ENCODE results near the gene SYNPR.

SYNPR gene

GRCh38 chr3:63413523-63413922, 135.4 kb downstream of the SYNPR start:
- no peak for DNase-seq
- H3K9me3 ChIP-seq = no peaks in the 10 kb centered on the region
- H3K4me3 ChIP-seq (ENCODE audit: low read depth, low read length) = no peak overlapping the region
- peaks cover 3% of the 10 kb centered on the region; the same call in 1 of the 2 replicates for H3K27me3 ChIP-seq
- TF ChIP-seq CTCF (IDR thresholded peaks at IDR 0.05; ENCODE audit: low read depth, low read length) = no peak
- no peaks in the 10 kb centered on the region for H3K36me3 ChIP-seq
- no peaks in the 10 kb centered on the region; the same call in 1 of the 2 replicates for H3K4me1 ChIP-seq

- Histone ChIP-seq H3K4me1 (no peaks in the 10 kb centered on the region; the same call in 1 of the 2 replicates), H3K9me3 (no peaks in the 10 kb centered on the region), H3K36me3 (no peaks in the 10 kb centered on the region), H3K27me3 (peaks cover 3% of the 10 kb centered on the region; the same call in 1 of the 2 replicates), H3K4me3 (ENCODE audit: low read depth, low read length) (no peak overlapping the region)
- DNase-seq = no peak
- no peak for TF ChIP-seq CTCF (IDR thresholded peaks at IDR 0.05; ENCODE audit: low read depth, low read length)
Measured at GRCh38 chr3:63414607-63415006, 136.5 kb downstream of the SYNPR start.

GRCh38 chr3:63429905-63430304, 151.8 kb downstream of the SYNPR start:
- no peak for DNase-seq
- peaks cover 14% of the 10 kb centered on the region for H3K27me3 ChIP-seq
- H3K36me3 ChIP-seq = no peaks in the 10 kb centered on the region
- H3K4me3 ChIP-seq (ENCODE audit: low read depth, low read length) = no peak overlapping the region
- H3K9me3 ChIP-seq = no peaks in the 10 kb centered on the region
- no peak for TF ChIP-seq CTCF (IDR thresholded peaks at IDR 0.05; ENCODE audit: low read depth, low read length)
- no peaks in the 10 kb centered on the region for H3K4me1 ChIP-seq

GRCh38 chr3:63430875-63431274, 152.8 kb downstream of the SYNPR start:
- no peak for TF ChIP-seq CTCF (IDR thresholded peaks at IDR 0.05; ENCODE audit: low read depth, low read length)
- Histone ChIP-seq H3K4me3 (ENCODE audit: low read depth, low read length) (no peak overlapping the region), H3K27me3 (peaks cover 20% of the 10 kb centered on the region), H3K9me3 (no peaks in the 10 kb centered on the region), H3K36me3 (no peaks in the 10 kb centered on the region), H3K4me1 (no peaks in the 10 kb centered on the region)
- no peak for DNase-seq

GRCh38 chr3:63437858-63438257, 159.8 kb downstream of the SYNPR start:
- H3K9me3 ChIP-seq = no peaks in the 10 kb centered on the region
- H3K4me3 ChIP-seq (ENCODE audit: low read depth, low read length) = no peak overlapping the region
- no peak for TF ChIP-seq CTCF (IDR thresholded peaks at IDR 0.05; ENCODE audit: low read depth, low read length)
- H3K4me1 ChIP-seq = no peaks in the 10 kb centered on the region
- H3K27me3 ChIP-seq = peaks cover 43% of the 10 kb centered on the region
- DNase-seq = no peak
- no peaks in the 10 kb centered on the region for H3K36me3 ChIP-seq

- no peaks in the 10 kb centered on the region for H3K4me1 ChIP-seq
- no peak for DNase-seq
- no peak for TF ChIP-seq CTCF (IDR thresholded peaks at IDR 0.05; ENCODE audit: low read depth, low read length)
Measured at GRCh38 chr3:63438826-63439371, 160.8 kb downstream of the SYNPR start.

More at GRCh38 chr3:63438826-63439371, 160.8 kb downstream of the SYNPR start:
- H3K4me3 ChIP-seq (ENCODE audit: low read depth, low read length) = no peak overlapping the region
- H3K36me3 ChIP-seq = no peaks in the 10 kb centered on the region
- H3K9me3 ChIP-seq = no peaks in the 10 kb centered on the region
- peaks cover 52% of the 10 kb centered on the region for H3K27me3 ChIP-seq

Measured in BE2C (cell line).